Subcutaneous abdominal adipose tissue (tissue), 5 donors: Measurements from ENCODE around the gene RAPGEF5.

Experiments
- H3K27ac ChIP-seq: one replicate; pipeline ENCODE4 v1.7.0; 2013; ENCODE audit warnings: low read depth, mild to moderate bottlenecking, inconsistent platforms, low read length, moderate library complexity
- H3K27me3 ChIP-seq, 5 donors: one replicate each; pipeline ENCODE4 v1.7.0; 2013; ENCODE audit warnings: low read length in 5 of 5, inconsistent platforms in 1 of 5; ENCODE audit not compliant: control insufficient read depth in 5 of 5, insufficient read depth in 4 of 5
- H3K36me3 ChIP-seq, 5 donors: one replicate each; pipeline ENCODE4 v1.7.0; 2013; ENCODE audit warnings: low read length in 5 of 5; ENCODE audit not compliant: control insufficient read depth in 5 of 5, insufficient read depth in 5 of 5
- H3K4me1 ChIP-seq, 5 donors: one replicate each; pipeline ENCODE4 v1.7.0; 2013; ENCODE audit warnings: low read length in 5 of 5, mild to moderate bottlenecking in 3 of 5, moderate library complexity in 1 of 5; ENCODE audit not compliant: control insufficient read depth in 5 of 5, insufficient read depth in 5 of 5
- H3K4me3 ChIP-seq, 5 donors: one replicate each; pipeline ENCODE4 v1.7.0; 2013; ENCODE audit warnings: low read length in 5 of 5, low read depth in 1 of 5
- H3K9ac ChIP-seq, 5 donors: one replicate each; pipeline ENCODE4 v1.7.0; 2013; ENCODE audit warnings: low read length in 5 of 5, mild to moderate bottlenecking in 4 of 5, moderate library complexity in 3 of 5
- H3K9me3 ChIP-seq, 5 donors: one replicate each; pipeline ENCODE4 v1.7.0; 2013; ENCODE audit warnings: low read length in 5 of 5; ENCODE audit not compliant: control insufficient read depth in 5 of 5
- donor health status: healthy.
- donor health status: healthy.
- donor health status: healthy.
- donor health status: healthy.
- donor health status: healthy.

Gene RAPGEF5

DNA sequence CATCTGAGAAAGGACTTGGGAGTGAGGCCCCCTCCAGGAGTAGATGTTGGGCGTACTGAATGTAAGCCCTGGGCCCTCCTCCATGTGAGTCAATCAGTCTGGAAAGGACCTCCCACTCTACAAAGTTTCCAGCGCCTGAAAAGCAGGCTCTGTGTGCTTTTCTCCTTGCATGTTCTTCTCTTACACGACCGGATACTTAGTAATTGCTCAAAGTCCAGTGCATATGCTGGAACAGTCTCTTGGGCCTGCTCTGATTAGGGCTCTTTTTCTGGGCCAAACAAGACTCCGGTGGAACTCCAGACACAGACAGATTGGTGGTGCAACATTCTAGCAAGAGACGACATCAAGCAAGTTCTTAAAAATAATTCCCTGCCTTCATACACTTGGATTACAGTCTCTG lies 38.3 kb upstream of the RAPGEF5 start:
- no peak overlapping the region for H3K9ac ChIP-seq
- no peaks in the 10 kb centered on the region for H3K36me3 ChIP-seq
- no peak overlapping the region for H3K27ac ChIP-seq

DNA sequence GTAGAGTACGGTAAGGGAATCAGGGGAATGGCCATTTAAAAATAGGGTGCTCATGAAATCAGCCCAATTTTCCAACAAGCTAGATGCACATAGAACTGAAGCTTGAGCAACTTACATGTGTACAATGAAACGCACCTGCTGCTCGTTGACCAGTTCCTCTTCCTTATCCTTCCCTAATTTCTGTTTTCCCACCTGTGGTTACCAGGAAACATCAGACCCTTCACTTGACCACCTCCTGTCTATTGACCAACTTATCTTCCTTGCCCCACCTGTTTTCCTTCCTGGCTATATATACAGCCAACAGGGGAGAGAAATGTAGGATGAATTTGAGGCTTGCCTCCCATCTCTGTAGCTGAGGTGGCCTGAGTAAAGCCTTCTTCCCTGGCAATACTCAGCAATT lies 37.8 kb upstream of the RAPGEF5 start:
- no peaks in the 10 kb centered on the region for H3K4me1 ChIP-seq
- no peak overlapping the region for H3K9ac ChIP-seq
- no peaks in the 10 kb centered on the region for H3K36me3 ChIP-seq
- no peak overlapping the region for H3K4me3 ChIP-seq
- no peak overlapping the region for H3K27ac ChIP-seq
- H3K9me3 ChIP-seq, result no peaks in the 10 kb centered on the region
- H3K27me3 ChIP-seq, result peaks cover 0 to 4% (median 0%) of the 10 kb centered on the region in 5 donors

More for the DNA sequence above, 38.3 kb upstream of the RAPGEF5 start:
- Histone ChIP-seq H3K27me3 (peaks cover 0 to 4% (median 0%) of the 10 kb centered on the region in 5 donors), H3K4me3 (no peak overlapping the region), H3K9me3 (no peaks in the 10 kb centered on the region), H3K4me1 (no peaks in the 10 kb centered on the region)

DNA sequence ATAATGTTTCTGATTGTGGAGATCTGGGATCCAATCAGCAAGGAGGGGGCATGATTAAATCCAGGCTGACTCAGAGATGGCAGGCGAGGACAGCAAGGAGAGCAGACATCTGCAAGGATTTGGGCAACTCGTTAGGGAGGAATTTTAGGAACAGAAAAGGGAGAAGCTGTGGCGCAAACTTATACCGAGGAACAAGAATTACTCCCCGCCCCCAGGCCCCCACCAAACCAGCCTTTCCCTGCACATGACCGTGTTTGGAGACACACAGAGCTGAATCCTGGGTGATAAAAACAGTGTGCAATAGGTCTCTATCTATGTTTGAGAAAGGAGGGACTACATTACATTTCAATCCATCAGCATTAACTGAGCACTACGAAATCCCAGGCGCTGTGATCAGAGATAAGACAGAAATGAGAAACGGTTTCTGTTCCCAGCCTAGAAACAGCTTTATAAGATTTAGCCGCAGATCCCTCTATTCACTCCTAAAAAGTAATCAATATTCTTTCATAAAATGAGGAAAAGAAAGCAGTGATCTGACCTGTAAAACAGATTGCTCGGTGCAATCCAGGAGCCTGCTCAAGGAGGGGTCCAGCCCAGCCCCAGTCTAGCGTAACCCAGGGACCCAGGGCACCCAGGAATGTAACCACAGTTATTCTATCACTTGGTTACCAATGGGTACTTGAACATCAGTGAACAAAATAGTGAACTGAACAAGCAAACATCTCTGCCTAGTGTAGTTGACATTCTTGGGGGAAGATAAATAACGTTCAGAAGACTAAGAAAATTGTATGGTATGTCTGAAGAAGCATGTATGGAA lies 37.2 kb upstream of the RAPGEF5 start:
- H3K9me3 ChIP-seq, result no peaks in the 10 kb centered on the region
- H3K4me1 ChIP-seq, result no peaks in the 10 kb centered on the region
- H3K4me3 ChIP-seq, result no peak overlapping the region
- no peak overlapping the region for H3K27ac ChIP-seq
- peaks cover 0 to 4% (median 0%) of the 10 kb centered on the region in 5 donors for H3K27me3 ChIP-seq
- H3K9ac ChIP-seq, result no peak overlapping the region
- no peaks in the 10 kb centered on the region for H3K36me3 ChIP-seq

DNA sequence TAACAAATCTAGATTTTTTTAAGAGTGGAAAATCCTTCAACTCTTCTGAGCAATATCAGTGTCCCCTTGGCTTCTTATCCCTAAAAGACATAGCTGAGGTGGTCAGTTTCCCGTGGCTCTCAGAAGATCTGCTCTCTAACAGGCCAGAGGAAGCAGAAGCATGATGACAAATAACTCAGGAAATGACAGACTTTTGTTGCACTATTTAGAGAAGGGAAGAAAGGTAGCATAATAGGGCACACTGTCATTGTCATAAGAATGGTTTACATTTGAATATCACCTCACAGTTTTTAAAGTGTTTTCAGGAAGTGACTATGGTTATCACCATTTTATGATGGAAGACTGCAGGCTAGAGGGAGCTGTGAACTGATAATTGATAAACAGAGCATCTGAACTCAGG lies 33.6 kb upstream of the RAPGEF5 start:
- no peaks in the 10 kb centered on the region for H3K9me3 ChIP-seq
- H3K4me3 ChIP-seq, result no peak overlapping the region
- peaks cover 0 to 4% (median 0%) of the 10 kb centered on the region in 5 donors for H3K27me3 ChIP-seq
- H3K9ac ChIP-seq, result no peak overlapping the region
- no peak overlapping the region for H3K27ac ChIP-seq
- no peaks in the 10 kb centered on the region for H3K4me1 ChIP-seq
- no peaks in the 10 kb centered on the region for H3K36me3 ChIP-seq

DNA sequence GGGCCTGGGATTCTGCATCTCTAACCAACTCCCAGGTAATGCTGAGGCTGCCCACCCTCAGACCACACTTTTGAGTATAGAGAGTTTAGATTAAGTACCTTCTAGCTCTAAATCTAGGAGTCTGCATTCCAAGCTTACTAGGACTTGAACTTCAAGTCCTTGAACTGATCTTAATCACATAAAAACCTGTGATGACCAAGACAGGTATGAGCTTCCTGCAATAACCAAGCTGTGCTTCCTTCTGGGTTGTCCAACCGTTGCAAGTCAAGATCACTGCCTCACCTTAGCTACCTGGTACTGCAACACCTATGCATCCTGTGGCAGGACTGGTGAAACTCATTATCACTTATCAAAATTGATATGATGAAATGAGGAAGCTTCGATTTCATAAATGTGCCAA lies 32.9 kb upstream of the RAPGEF5 start:
- Histone ChIP-seq H3K4me1 (no peaks in the 10 kb centered on the region), H3K9me3 (no peaks in the 10 kb centered on the region), H3K27ac (no peak overlapping the region), H3K9ac (no peak overlapping the region), H3K27me3 (peaks cover 0 to 4% (median 0%) of the 10 kb centered on the region in 5 donors), H3K4me3 (no peak overlapping the region), H3K36me3 (no peaks in the 10 kb centered on the region)

DNA sequence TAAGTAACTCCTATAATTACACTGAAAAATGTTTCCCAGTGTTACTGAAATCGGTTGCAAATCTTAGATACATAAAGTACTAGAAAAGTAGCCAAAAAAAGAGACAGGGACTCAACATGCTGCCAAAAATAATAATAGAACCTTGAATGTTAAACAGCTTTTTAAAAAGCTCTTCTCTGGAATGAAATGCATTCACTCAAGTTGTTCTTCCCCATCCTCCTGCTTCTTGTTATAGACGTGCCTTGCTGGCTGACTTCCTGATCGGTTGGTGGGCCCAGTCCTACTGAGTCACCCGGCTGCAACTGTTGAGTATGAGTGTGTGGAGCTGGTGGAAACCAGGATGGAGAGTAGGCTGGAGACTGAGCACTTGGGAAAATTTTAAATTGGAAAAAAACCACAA lies 30.6 kb upstream of the RAPGEF5 start:
- no peak overlapping the region for H3K9ac ChIP-seq
- H3K9me3 ChIP-seq, result no peaks in the 10 kb centered on the region
- H3K4me1 ChIP-seq, result no peaks in the 10 kb centered on the region
- no peak overlapping the region for H3K27ac ChIP-seq
- H3K4me3 ChIP-seq, result no peak overlapping the region
- no peaks in the 10 kb centered on the region for H3K27me3 ChIP-seq
- no peaks in the 10 kb centered on the region for H3K36me3 ChIP-seq

DNA sequence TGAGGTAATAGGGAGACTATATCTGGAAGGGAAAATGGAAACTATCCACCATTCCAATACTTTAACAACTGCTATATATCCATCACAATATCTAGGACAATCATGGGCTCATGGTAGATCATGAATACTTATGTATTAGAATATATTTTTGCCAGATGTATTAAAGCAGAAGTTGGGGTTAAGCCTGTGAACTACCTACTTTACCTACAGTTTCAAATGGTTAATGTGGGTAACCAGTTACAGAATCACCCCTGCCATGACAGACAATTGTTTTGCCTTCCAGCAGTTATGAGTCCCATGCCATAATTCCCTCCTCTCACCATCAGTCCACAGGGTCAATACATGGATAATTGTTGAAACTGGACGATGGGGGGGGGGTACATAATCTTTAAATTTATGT lies 29.9 kb upstream of the RAPGEF5 start:
- Histone ChIP-seq H3K4me1 (no peaks in the 10 kb centered on the region), H3K36me3 (no peaks in the 10 kb centered on the region), H3K9me3 (no peaks in the 10 kb centered on the region), H3K4me3 (no peak overlapping the region), H3K27ac (no peak overlapping the region), H3K9ac (no peak overlapping the region), H3K27me3 (no peaks in the 10 kb centered on the region)

DNA sequence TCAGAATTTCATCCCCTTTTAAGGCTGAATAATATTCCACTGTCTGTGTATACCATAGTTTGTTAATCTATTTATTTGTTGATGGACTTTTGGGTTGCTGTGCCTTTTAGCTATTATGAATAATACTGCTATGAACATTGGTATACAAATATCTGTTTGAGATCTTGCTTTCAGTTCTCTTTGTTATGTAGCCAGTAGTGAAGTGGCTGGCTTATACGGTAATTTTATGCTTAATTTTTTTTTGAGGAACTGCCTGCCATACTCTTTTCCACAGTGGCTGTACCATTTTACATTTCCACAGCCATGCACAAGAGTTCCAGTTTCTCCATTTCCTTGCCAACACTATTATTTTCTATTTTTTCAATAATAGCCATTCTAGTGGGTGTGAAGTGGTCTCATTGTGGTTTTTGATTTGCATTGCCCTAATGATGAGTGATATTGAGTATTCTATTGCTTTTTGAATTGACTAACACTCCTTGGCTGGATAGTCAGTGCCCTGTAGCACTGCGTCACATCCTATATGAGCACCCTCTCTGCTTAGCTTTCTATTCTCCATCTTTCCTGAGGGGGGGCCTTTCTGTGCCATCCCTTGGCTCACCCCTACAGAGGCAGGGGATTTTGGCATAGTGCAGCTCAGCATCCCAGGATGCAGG lies 29.4 kb upstream of the RAPGEF5 start:
- no peak overlapping the region for H3K4me3 ChIP-seq
- H3K9ac ChIP-seq, result no peak overlapping the region
- no peaks in the 10 kb centered on the region for H3K9me3 ChIP-seq
- H3K27ac ChIP-seq, result no peak overlapping the region
- H3K27me3 ChIP-seq, result no peaks in the 10 kb centered on the region
- no peaks in the 10 kb centered on the region for H3K36me3 ChIP-seq
- no peaks in the 10 kb centered on the region for H3K4me1 ChIP-seq

DNA sequence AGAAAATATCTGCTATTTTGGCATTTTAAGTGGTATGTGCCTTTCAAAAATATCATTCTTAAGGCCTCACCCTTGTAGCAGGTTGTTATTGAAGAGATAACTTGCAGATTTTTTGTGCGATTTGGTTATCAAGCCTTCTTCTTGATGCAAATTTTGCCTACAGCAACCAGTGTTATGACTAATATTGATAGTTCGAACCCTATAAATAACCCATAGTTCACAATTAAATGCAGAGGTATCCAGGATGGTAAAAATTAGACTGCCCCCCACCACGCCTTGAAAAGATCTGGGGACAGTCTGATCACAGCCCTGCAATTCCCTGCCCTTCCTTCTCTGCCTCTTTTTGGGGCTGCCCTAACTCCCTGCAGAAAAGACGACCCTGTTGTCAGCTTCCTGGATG lies 28.4 kb upstream of the RAPGEF5 start:
- no peak overlapping the region for H3K4me3 ChIP-seq
- H3K36me3 ChIP-seq, result no peaks in the 10 kb centered on the region
- H3K9me3 ChIP-seq, result no peaks in the 10 kb centered on the region
- H3K27me3 ChIP-seq, result no peaks in the 10 kb centered on the region
- H3K4me1 ChIP-seq, result no peaks in the 10 kb centered on the region
- H3K9ac ChIP-seq, result no peak overlapping the region
- no peak overlapping the region for H3K27ac ChIP-seq

DNA sequence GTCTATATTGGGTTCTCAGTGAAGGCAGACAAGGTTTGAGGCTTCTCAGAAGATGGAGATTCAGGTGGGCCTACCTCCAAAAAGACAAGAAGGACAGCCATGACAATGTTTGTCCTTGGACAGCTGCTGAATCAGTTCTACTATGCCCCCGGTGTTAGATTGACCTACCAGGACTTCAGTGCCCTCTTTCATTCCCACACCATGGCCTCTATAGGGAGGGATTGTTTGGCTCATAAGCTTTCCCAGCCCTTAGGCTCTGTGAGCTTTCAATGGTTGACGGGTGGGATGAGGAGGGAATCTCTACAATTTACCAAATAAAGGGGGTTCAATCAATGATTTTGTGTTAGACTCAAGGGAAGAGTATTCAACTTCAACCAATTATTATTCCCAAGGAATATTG lies 23.4 kb upstream of the RAPGEF5 start:
- Histone ChIP-seq H3K27ac (no peak overlapping the region), H3K4me1 (peaks cover 0 to 13% (median 0%) of the 10 kb centered on the region in 5 donors), H3K9me3 (no peaks in the 10 kb centered on the region), H3K9ac (no peak overlapping the region), H3K36me3 (no peaks in the 10 kb centered on the region), H3K4me3 (no peak overlapping the region), H3K27me3 (no peaks in the 10 kb centered on the region)
